Hematopoietic multipotent progenitor cell treated with erythropoietin and hydrocortisone succinate and interleukin-3 and kit ligand, for 17 days (in vitro differentiated cells): ENCODE measurements around the gene MEF2B.
"Not testable (repeated sequence)": the region's sequence is repeated elsewhere in the genome, so short reads cannot be mapped to it uniquely, and the experiment has no call there.

Experiments used
- DNase-seq: peaks from one replicate; pipeline ENCODE4 v3.0.0-alpha.2; 2015; ENCODE audit warnings: low spot score

MEF2B gene

GRCh38 chr19:19192910-19193423, 22.9 kb upstream of the MEF2B start:
- DNase-seq = no peak

DNA sequence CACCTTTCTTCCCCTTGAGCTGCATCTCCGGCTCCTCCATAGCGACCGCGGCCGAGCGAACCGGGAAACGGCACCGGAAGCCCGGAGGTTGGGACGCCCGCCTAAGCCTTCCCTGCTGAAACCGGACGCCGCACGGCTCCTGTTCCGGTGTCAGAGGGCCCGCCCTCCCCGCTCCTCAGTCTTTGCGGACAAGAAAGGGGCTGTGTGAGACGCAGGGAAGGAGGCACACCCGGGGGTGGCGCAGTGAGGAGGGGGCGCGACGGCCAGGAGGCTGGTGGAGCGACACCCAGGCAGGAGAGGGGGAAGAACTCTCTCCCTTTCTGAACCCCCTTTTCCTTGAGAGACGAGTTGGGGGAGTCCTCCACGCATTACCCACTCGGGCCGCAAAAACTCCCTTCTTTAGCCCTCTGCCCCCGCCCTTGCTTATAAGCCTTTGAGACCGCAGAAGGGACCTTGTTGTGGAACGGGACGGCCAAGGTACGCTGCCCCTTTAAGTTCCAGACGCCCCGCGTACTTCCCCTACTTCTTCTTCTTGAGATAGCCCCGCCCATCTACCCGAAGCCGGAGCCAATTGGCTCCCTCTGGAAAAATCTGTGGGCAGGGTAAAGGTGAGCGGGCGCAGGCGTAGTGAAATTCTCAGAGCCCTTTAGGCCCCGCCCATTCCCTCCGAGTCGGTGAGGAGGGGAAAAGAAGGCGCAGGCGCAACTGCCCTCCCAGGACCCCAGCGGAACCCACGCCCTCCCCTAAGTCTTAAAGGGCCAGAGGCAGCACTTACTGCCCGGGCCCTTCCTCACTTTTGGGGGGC, 22.2 kb upstream of the MEF2B start, which contains the start of the genes BORCS8 and RFXANK:
BORCS8 (minus strand) TSS at position 75 of the 805 bp plus-strand sequence; CDS start at position 40, 35 bp downstream.
RFXANK (plus strand) TSS at position 181 of the 805 bp plus-strand sequence. CDS start 1,689 bp downstream, outside the sequence.
- DNase-seq = peak; percentile 100

GRCh38 chr19:19191768-19192077, 21.7 kb upstream of the MEF2B start:
- DNase-seq = no peak

- DNase-seq = no peak
These were observed 16.7 kb upstream of the MEF2B start for GRCh38 chr19:19186742-19187141.

GRCh38 chr19:19185853-19186740, 16.0 kb upstream of the MEF2B start:
- peak; percentile 77 for DNase-seq

DNA sequence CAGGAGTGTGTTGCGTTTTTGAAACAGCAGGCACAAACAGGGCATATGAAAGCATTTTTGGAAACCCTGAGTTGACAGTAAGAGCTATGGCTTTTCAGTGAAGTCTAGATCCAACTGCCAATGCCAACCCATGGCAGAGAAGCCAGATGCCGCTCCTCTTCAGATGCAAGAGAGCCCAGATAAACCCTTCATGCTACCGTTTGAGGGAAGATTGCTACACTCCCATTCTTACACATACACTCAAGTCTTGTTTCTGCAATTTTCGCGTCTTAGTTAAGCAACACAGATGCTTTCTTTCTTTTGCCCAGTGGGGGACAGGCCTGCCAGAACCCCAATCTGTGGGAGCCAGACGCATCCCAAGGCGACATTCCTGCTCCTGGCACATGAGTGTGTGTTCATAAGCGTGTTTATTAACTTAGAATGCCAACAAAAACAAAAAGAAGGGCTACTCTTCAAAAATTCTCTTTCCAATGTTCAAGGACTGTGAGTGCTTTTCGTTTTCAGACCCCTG, 11.5 kb upstream of the MEF2B start:
- no peak for DNase-seq

- DNase-seq = peak; percentile 17
These were observed 9.7 kb upstream of the MEF2B start for GRCh38 chr19:19179548-19180441.

DNA sequence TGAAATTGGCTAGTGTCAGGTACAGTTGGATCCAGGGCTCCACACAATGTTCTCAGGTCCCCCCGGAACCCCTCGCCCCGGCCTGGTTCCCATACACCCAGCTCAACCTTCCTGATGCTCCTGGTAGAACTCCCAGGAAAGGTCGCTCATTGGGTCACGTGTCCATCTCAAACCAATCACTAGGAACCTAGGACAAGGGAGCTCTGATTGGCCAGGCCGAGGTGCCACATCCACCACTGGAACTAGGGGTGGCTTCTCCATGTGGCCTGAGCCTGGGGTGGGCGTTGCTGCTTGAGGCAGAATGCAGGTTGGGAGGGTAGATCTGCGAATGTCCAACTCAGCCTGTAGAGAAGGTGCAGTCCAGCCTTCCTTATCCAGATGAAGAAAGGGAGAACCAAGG, 6.9 kb upstream of the MEF2B start:
- DNase-seq = no peak

DNA sequence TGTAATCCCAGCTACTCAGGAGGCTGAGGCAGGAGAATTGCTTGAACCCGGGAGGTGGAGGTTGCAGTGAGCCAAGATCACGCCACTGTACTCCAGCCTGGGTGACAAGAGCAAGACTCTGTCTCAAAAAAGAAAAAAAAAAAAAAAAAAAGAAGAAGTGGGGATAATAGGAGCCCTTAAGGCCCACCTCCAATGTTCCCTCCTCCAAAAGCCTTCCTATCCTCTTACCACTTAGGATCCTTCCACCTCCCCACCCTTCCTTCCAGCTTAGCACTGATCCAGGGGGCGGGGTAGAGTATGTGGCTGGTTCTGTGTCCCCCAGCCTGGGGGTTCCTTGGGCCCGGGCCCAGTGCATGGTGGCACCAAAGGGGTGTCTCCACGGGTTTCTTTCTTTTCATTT, 3.2 kb upstream of the MEF2B start:
- DNase-seq = not testable (repeated sequence)

DNA sequence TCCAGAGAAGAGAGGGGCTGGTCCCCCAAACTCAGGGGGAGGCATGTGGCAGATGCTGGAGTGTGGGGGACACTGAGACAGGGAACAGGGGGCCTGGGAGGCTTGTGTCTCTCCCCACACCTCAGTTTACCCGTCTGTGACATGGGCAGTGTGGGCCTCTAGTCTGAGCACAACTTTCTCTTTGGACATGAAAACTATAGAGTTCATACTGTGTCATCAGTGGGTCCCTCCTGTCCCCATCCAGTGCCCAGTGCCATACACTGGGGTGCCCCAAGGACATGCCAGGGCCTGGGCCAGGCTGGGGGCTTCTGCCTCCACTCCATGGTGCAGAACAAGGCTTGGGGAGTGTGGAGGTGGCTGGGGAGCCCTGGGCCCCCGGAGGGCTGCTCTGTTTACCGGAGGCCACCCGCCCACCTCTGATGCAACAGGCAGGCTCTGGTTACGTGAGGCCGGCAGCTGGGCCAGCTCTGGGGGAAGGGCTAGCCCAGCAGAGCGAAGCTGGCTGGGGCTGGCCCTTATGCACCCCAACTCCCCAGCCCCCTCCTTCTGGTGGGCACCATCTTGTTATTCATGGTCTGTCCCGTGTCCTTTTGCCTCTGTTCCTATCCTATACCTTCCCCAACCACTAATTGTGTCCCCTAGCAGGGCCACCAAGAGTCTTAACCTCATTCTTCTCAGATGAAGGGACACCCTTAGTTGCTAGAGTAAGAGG, 1.9 kb upstream of the MEF2B start:
- DNase-seq = no peak

GRCh38 chr19:19170873-19171672, 1.0 kb upstream of the MEF2B start:
- no peak for DNase-seq

GRCh38 chr19:19169236-19170052, 619 bp downstream of the MEF2B start:
- no peak for DNase-seq

DNA sequence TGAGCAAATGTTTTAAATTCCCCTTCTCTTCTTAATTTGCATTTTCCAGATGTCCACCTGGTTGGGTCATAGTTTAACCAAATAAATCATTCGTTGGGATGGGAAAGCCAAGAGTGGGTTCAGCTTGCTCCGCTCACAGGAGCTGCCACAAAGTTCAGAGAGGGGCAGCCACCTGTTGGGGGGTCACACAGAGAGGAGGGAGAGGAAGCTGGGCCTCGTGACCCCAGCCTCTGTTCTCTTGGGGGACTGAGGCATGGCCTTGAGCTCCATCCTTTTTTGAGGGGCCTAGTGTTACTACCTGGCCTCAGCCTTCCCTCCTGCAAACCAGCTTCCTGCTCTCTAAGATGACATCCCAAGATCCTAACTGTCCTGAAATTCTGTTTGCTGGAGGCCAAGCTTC, 2.5 kb downstream of the MEF2B start:
- no peak for DNase-seq

GRCh38 chr19:19165396-19165795, 4.7 kb downstream of the MEF2B start:
- no peak for DNase-seq

DNA sequence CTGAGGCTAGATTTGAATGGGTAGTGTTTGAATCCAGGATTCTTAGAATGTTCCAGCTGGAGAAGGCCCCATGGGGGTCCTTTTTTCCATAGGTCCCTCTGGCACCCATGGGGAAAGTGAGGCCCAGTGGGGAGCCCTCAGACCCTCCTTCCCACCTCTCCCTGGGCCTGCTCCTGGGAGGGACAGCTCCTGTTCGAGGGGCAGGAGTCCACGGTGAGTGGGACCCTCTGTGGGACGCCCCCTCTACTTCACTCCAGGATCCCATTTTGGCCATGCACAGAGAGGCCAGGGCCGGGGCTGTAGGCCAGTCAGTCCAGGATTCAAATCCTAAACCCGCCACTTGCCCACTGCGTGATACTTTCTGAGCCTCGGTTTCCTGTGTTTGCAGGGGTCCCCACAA, 7.6 kb downstream of the MEF2B start:
- DNase-seq = no peak

GRCh38 chr19:19160461-19161035, 9.5 kb downstream of the MEF2B start:
- DNase-seq = no peak

- DNase-seq = no peak
These were observed 10.5 kb downstream of the MEF2B start for GRCh38 chr19:19159534-19159933.

DNA sequence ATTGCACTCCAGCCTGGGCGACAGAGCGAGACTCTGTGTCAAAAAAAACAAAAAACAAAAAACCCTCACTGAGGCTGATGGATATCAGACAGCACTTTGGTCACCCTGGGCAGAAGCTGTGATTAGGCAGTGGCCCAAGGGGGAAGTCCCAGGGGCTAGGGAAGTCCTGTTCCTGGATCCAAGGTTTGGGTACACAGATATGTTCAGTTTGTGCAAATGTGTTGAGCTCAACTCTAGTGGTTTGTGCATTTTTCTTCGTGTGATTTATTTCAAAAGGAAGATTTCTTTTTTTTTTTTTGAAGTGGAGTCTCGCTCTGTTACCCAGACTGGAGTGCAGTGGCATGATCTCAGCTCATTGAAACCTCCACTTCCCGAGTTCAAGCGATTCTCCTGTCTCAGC, 12.3 kb downstream of the MEF2B start:
- no peak for DNase-seq
